RPMI8226 (cell line): ENCODE measurements around the gene RPGRIP1L.

ENCODE experiments used
- DNase-seq: peaks from one replicate; pipeline ENCODE4 v3.0.0-alpha.2; 2015

The RPGRIP1L gene

GRCh38 chr16:53703590-53704444, at the start of gene RPGRIP1L, which contains the start of gene FTO:
Gene RPGRIP1L, minus strand, starts transcription at chr16:53703859. Its CDS starts 3,136 bp downstream, at chr16:53700723.
Gene FTO, plus strand, starts transcription at chr16:53704156.
- DNase-seq = peak; percentile 99

DNA sequence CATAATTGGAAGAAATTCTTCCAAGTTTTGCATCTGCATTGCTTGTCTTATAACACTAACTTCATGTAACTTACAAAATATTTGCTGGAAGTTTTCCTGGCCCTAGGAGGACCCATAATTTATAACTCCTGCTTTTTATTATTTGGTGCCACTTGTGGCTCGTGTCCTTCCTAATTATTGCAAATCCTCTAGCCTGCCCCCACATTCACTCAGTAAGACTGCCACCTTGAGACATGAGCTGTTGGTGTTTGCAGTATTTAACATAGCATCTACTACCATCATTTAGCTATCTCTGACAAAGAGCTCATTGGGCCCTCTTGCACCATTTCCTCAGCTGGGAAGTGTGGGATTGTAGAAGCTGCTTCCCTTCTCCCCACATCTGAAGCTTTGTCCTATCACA, 49.8 kb upstream of the RPGRIP1L start:
- DNase-seq = no peak

GRCh38 chr16:53752560-53752959, 48.9 kb upstream of the RPGRIP1L start:
- no peak for DNase-seq

GRCh38 chr16:53745753-53746266, 42.2 kb upstream of the RPGRIP1L start:
- DNase-seq = no peak

GRCh38 chr16:53745086-53745485, 41.4 kb upstream of the RPGRIP1L start:
- DNase-seq = no peak

DNA sequence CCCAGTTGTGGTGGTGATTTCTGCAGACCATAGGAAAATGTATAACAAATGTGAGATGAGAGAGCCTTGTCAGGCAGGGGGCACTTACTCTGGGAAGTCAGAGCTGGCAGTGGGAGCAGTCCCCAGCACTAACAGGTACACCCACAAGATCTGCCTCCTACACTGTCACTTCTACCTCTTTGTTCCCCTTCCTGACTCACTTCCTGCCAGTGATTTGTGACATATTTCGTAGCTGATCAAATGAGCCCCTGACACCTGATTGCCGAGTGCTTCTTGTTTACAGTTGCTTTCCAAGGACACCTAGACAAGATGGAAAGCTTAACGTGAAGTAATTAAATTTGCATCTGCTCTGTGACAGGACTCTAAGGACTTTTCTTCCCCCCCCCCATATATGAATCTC, 40.8 kb upstream of the RPGRIP1L start:
- no peak for DNase-seq

- DNase-seq = peak; percentile 41
Measured at GRCh38 chr16:53743149-53743566, 39.5 kb upstream of the RPGRIP1L start.

- no peak for DNase-seq
Measured at GRCh38 chr16:53741546-53741945, 37.9 kb upstream of the RPGRIP1L start.

- no peak for DNase-seq
Measured at GRCh38 chr16:53740933-53741531, 37.4 kb upstream of the RPGRIP1L start.

DNA sequence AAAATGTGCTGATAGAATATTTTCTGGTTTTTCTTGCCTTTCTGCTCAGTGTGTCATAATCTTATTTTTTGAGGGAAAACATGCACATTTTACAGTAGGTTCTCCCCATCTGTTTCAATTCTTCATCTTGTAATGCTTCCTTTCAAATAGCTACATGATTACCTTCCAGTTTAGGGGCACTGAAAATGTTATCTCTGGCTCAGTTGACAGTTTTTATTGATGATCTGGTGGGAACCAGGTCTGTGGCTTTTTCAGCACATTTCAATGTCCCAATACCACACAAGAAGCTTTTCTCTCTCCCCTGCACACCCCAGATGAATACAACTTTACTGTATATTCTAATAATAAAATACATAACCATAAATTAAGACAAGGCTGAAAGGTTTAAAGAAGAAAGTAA, 36.8 kb upstream of the RPGRIP1L start:
- no peak for DNase-seq

- DNase-seq = no peak
Measured at GRCh38 chr16:53737552-53737951, 33.9 kb upstream of the RPGRIP1L start.

GRCh38 chr16:53736297-53736696, 32.6 kb upstream of the RPGRIP1L start:
- DNase-seq = no peak

GRCh38 chr16:53734908-53735307, 31.2 kb upstream of the RPGRIP1L start:
- no peak for DNase-seq

- no peak for DNase-seq
Measured at GRCh38 chr16:53732296-53732929, 28.8 kb upstream of the RPGRIP1L start.

DNA sequence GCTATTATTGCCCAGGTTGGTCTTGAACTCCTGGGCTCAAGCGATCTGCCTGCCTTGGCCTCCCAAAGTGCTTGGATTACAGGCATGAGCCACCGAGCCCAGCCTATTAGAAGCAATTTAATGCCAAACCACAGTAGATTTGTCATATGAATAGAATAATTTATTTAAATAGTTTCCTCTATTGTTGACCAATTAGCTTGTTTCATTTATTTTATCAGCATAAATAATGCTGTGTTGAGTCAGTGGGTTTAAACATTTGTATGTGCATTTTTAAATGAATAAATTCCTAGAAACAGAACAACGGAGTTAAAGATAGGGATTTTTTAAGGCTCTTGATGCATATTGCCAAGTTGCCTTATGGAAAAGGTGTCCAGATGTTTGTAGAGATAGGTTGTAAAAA, 27.0 kb upstream of the RPGRIP1L start:
- DNase-seq = no peak

DNA sequence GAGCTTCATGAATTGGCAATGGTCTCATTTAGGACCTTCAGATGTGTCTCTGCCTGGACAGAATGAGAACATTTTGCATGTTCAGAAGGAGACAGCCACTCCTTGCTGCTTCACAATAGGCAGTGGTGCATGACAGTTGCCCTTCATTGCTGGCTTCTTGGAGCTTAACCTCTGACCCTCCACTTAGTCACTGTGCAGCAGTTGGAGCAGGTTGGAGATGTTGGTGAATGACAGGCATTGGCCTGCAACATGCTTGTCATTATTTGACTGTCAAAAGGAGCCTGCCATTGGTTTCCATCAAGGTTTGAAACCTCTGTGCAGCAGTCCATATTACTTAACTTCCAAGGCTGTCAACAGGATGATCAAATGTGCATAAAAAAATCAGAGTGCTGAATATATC, 23.0 kb upstream of the RPGRIP1L start:
- no peak for DNase-seq

- no peak for DNase-seq
Measured at GRCh38 chr16:53721017-53721416, 17.4 kb upstream of the RPGRIP1L start.

DNA sequence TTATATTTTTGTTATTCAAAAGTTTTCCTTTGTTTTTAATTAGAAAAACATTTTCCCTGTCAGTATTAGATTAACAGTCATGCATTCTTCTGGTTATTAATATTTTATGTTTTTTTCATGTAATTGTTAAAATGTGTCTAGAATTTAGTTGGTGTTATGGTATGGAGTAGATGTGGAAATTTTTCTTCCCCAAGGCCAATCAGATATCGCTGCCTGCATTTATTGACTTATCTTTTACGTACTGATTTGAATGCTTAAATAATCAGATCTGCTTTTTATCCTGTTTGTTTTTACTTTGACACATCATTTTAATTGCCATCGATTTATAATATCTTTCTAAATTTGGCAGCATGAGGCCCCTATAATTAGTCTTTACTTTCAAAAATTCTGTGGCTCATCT, 13.9 kb upstream of the RPGRIP1L start:
- DNase-seq = no peak

DNA sequence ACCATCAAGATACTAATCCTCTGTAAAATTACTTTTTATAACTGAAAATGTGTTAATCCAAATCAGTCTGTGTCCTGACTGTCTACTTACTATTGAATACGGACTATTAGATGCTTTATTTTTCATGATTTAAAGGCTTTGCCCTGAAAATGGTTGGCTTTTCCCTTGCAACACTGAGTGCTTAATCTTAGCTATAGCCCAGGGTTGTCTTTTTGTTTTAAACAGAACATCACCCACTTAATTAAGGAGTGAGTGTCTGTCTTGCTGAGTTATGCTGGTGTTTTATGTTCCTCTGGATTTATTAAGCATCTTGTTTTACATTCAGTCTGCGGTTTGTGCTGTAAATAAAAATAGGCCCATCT, 11.3 kb upstream of the RPGRIP1L start:
- no peak for DNase-seq

GRCh38 chr16:53714205-53715022, 10.8 kb upstream of the RPGRIP1L start:
- no peak for DNase-seq

GRCh38 chr16:53713403-53714204, 9.9 kb upstream of the RPGRIP1L start:
- no peak for DNase-seq

GRCh38 chr16:53712065-53712464, 8.4 kb upstream of the RPGRIP1L start:
- DNase-seq = no peak
